H1 (cell line): ENCODE results near the gene ZCCHC18. TPM values are rescaled to one million over a fixed set of nuclear protein-coding genes. Genes with fewer than 3 reads are reported as not detected.

Source experiments
- BRCA1 ChIP-seq: IDR thresholded peaks from 2 replicates; pipeline ENCODE4 v1.6.1; 2012; ENCODE audit warnings: low read depth, low read length, improper control_type of control experiment
- CBX5 ChIP-seq: fragments of 300-800, 300-1000 bp; sonication (generic); IDR thresholded peaks from 2 replicates; pipeline ENCODE4 v1.7.1; 2016; ENCODE audit warnings: antibody characterized with exemption, low read length, low read depth
- CBX8 ChIP-seq: fragments of 300-800, 300-1000 bp; sonication (generic); IDR thresholded peaks from 2 replicates; pipeline ENCODE4 v1.7.1; 2016; ENCODE audit warnings: low read depth, low read length, borderline replicate concordance
- EP300 ChIP-seq, 2 experiments: IDR thresholded peaks; 1 replicate in 1 of 2; 2 replicates in 1 of 2; pipeline ENCODE4 v1.6.1; 2011 to 2012; ENCODE audit warnings: low read depth in 2 of 2, low read length in 2 of 2, mild to moderate bottlenecking in 2 of 2, borderline replicate concordance in 1 of 2, inconsistent platforms in 1 of 2, moderate library complexity in 1 of 2
- GABPA ChIP-seq: IDR thresholded peaks from 2 replicates; pipeline ENCODE4 v1.6.1; 2011; ENCODE audit warnings: mild to moderate bottlenecking, low read length, moderate library complexity, borderline replicate concordance; ENCODE audit not compliant: insufficient read depth
- HDAC2 ChIP-seq, 2 experiments: fragments of 300-600 bp in 1 of 2; sonication (generic) in 1 of 2; IDR thresholded peaks; 2 replicates each; pipeline ENCODE4 v1.6.1; 2011 to 2012; ENCODE audit warnings: low read depth in 2 of 2, low read length in 2 of 2, mild to moderate bottlenecking in 2 of 2, moderate library complexity in 2 of 2, borderline replicate concordance in 1 of 2, inconsistent platforms in 1 of 2
- JUND ChIP-seq: IDR thresholded peaks from 2 replicates; pipeline ENCODE4 v1.6.1; 2011; ENCODE audit warnings: mild to moderate bottlenecking, improper control_type of control experiment, low read length
- KDM4A ChIP-seq: IDR thresholded peaks from one replicate; pipeline ENCODE4 v1.7.1; 2012; ENCODE audit warnings: low read depth, mild to moderate bottlenecking, moderate library complexity, low read length, inconsistent platforms; ENCODE audit not compliant: severe bottlenecking
- KDM5A ChIP-seq: fragments of 200-600 bp; IDR thresholded peaks from 2 replicates; pipeline ENCODE4 v1.7.1; 2012; ENCODE audit warnings: mild to moderate bottlenecking, low read length, inconsistent platforms, mixed read lengths
- MAFK ChIP-seq: IDR thresholded peaks from 2 replicates; pipeline ENCODE4 v1.6.1; 2012; ENCODE audit warnings: low read depth, mild to moderate bottlenecking, improper control_type of control experiment, low read length
- NANOG ChIP-seq: IDR thresholded peaks from 2 replicates; pipeline ENCODE4 v1.6.1; 2011; ENCODE audit warnings: low read length, low read depth, mild to moderate bottlenecking, inconsistent platforms; ENCODE audit not compliant: insufficient read depth, poor library complexity, severe bottlenecking
- NRF1 ChIP-seq: IDR thresholded peaks from 2 replicates; pipeline ENCODE4 v1.6.1; 2011; ENCODE audit warnings: mild to moderate bottlenecking, low read depth, low read length, improper control_type of control experiment
- RXRA ChIP-seq: IDR thresholded peaks from 2 replicates; pipeline ENCODE4 v1.6.1; 2011; ENCODE audit warnings: low read depth, mild to moderate bottlenecking, low read length, moderate library complexity; ENCODE audit not compliant: insufficient read depth
- SIN3A ChIP-seq, 2 experiments: IDR thresholded peaks in 1 of 2; conservative IDR thresholded peaks in 1 of 2; 2 replicates each; pipeline ENCODE4 v1.6.1; 2011 to 2012; ENCODE audit warnings: low read length in 2 of 2, improper control_type of control experiment in 1 of 2, low read depth in 1 of 2, mild to moderate bottlenecking in 1 of 2
- SP2 ChIP-seq: IDR thresholded peaks from 2 replicates; pipeline ENCODE4 v1.6.1; 2012; ENCODE audit warnings: mild to moderate bottlenecking, low read length, inconsistent platforms
- SRF ChIP-seq: IDR thresholded peaks from 2 replicates; pipeline ENCODE4 v1.6.1; 2011; ENCODE audit warnings: mild to moderate bottlenecking, low read depth, low read length, moderate library complexity
- TAF1 ChIP-seq: IDR thresholded peaks from 2 replicates; pipeline ENCODE4 v1.6.1; 2011; ENCODE audit warnings: mild to moderate bottlenecking, low read depth, low read length
- YY1 ChIP-seq: IDR thresholded peaks from 2 replicates; pipeline ENCODE4 v1.6.1; 2011; ENCODE audit warnings: low read depth, mild to moderate bottlenecking, low read length
- ZNF274 ChIP-seq: IDR thresholded peaks from 2 replicates; pipeline ENCODE4 v1.7.0; 2012; ENCODE audit warnings: low read length, borderline replicate concordance; ENCODE audit errors: extremely low read depth
- polyA plus RNA-seq, 7 experiments: library from polyadenylated mRNA; depleted of rRNA in 3 of 7; stranded (reverse) in 5 of 7; unstranded in 2 of 7; fragments of >200 nt in 5 of 7; fragments of 200-250 nt in 2 of 7; gene quantifications; 1 replicate in 5 of 7; 2 replicates in 1 of 7; 4 replicates in 1 of 7; pipeline versions ENCODE4 v1.2.1 to v1.2.3, GENCODE V29; 2011 to 2013; ENCODE audit warnings: missing spikeins in 2 of 7, mixed read lengths in 2 of 7
- total RNA-seq: library from RNA; stranded (reverse); fragmentation: NEBNext Ultra II Directional; extraction: Animal tissue kit (Norgen Biotek cat#: 25700); gene quantifications from 2 replicates; pipeline ENCODE4 v1.2.1, GENCODE V29; 2021
- TF ChIP-seq, protein P1 (sequence below): IDR thresholded peaks from 2 replicates; pipeline ENCODE4 v1.6.1; 2011; ENCODE audit warnings: low read length, improper control_type of control experiment
- TF ChIP-seq, protein P2 (sequence below): IDR thresholded peaks from 2 replicates; pipeline ENCODE4 v1.6.1; 2012; ENCODE audit warnings: inconsistent platforms
- TF ChIP-seq, protein P3 (sequence below): IDR thresholded peaks from 2 replicates; pipeline ENCODE4 v1.6.1; 2011; ENCODE audit warnings: low read depth, mild to moderate bottlenecking, low read length; ENCODE audit not compliant: insufficient read depth

The ZCCHC18 gene
- total and polyA plus RNA-seq, 2 of the 8 experiments (the other 6 are each of a cell fraction or from before 2014, with no cell fraction given): 3.7 to 8.8 TPM

GRCh38 chrX:104112326-104112951 is at the start of gene ZCCHC18 (continued):
- TF ChIP-seq, protein P1, sequence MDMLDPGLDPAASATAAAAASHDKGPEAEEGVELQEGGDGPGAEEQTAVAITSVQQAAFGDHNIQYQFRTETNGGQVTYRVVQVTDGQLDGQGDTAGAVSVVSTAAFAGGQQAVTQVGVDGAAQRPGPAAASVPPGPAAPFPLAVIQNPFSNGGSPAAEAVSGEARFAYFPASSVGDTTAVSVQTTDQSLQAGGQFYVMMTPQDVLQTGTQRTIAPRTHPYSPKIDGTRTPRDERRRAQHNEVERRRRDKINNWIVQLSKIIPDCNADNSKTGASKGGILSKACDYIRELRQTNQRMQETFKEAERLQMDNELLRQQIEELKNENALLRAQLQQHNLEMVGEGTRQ: no peak
- TF ChIP-seq TAF1 (peak; percentile 66; the same call in 1 of the 2 replicates), MAFK (no peak), YY1 (no peak), ZNF274 (no peak), CBX5 (no peak), KDM5A (no peak), SP2 (no peak), SIN3A (conservative IDR thresholded peaks at IDR 0.05 in 1 of 2, IDR thresholded peaks at IDR 0.05 in 1 of 2; ENCODE audit: low read depth in 1 of 2, low read length in 2 of 2) (0 out of 4 replicates have a peak, but pooled peaks of 1 of the 2 experiments have one; percentile 51), NRF1 (no peak), RXRA (no peak), KDM4A (peak; percentile 72), GABPA (no peak), EP300 (IDR thresholded peaks at IDR 0.05; ENCODE audit: borderline replicate concordance in 1 of 2, low read depth in 2 of 2, low read length in 2 of 2) (no peak), JUND (no peak), CBX8 (no peak), NANOG (no peak), BRCA1 (no peak), SRF (no peak), HDAC2 (IDR thresholded peaks at IDR 0.05; ENCODE audit: borderline replicate concordance in 1 of 2, low read depth in 2 of 2, low read length in 2 of 2) (no peak)
- TF ChIP-seq, protein P2, sequence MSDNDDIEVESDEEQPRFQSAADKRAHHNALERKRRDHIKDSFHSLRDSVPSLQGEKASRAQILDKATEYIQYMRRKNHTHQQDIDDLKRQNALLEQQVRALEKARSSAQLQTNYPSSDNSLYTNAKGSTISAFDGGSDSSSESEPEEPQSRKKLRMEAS: peak; percentile 58; the same call in 1 of the 2 replicates
- TF ChIP-seq, protein P3, sequence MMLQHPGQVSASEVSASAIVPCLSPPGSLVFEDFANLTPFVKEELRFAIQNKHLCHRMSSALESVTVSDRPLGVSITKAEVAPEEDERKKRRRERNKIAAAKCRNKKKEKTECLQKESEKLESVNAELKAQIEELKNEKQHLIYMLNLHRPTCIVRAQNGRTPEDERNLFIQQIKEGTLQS: no peak
